T-helper 1 cell (primary cell): ENCODE data around the gene ARHGEF28.

ENCODE experiments used
- DNase-seq, 5 donors: peaks; one replicate each; pipeline ENCODE4 v3.0.0-alpha.2; 2012 to 2020

Gene ARHGEF28

DNA sequence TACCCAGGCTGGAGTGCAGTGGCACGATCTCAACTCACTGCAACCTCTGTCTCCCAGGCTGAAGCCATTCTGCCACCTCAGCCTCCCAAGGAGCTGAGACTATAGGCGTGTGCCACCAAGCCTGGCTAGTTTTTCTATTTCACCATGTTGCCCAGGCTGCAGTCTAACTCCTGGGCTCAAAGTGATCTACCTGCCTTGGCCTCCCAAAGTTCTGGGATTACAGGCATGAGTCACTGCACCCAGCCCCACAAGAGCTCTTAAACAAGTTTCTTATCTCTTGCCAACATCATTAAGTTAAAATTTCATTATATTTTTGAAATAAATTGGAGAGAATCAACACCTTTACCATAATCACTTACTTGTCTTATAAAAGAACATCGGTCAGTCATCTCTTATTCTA, 280.3 kb downstream of the ARHGEF28 start:
- DNase-seq = no peak

DNA sequence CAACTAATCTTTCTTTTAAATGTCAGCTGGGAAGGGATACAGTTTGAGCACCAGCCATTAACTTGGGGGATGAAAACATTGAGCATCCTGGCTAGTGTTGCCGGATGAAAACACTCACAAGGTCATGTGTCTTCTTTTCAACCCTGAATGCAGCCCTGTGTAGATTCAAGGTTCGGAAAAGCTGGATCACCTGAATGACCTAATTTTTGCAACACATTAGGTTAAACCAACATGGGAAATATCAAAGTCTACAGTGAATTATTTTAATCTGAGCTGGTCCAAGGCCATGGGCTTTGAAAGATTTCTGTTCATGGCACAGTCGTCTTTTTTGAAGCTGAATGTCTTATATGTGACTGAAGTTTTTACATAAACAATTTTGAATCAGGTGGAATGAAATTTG, 281.2 kb downstream of the ARHGEF28 start:
- DNase-seq = no peak

DNA sequence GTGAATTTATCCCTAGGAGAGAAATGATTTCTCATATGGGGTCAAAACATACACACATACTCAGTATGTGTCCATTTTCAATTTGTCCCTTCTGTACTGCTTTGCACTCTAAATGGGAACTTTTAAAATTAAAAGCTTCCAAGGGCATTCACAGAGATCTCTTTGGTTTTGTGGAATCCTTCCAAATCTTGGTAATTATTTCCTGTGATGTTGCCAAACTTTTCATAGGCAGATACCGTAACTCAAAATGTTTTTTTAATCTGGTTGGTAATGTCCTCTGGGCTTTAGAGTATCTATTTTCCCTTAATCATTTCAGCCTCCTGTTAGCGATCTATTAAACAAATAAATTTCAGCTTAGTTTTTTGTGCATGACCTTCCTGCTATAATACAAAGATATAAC, 282.4 kb downstream of the ARHGEF28 start:
- DNase-seq = no peak

DNA sequence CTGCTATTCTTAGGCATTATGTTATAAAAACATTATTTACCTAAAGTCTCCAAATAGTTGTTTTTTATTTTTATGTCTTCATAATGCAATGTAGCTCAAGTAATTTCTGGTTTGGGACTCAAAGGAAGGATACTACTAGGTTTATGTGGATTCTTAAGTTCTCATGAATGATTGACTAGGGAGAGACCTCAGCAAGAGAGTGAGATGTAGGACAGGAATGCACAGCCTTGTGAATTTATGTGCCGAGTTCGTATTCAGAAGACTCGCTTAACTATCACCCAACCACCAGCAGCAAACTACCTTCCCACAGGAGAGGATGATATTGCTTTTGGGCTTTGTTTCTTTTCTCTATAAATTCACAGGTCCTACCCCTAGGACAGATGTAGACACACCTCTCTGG, 282.9 kb downstream of the ARHGEF28 start:
- DNase-seq = no peak

DNA sequence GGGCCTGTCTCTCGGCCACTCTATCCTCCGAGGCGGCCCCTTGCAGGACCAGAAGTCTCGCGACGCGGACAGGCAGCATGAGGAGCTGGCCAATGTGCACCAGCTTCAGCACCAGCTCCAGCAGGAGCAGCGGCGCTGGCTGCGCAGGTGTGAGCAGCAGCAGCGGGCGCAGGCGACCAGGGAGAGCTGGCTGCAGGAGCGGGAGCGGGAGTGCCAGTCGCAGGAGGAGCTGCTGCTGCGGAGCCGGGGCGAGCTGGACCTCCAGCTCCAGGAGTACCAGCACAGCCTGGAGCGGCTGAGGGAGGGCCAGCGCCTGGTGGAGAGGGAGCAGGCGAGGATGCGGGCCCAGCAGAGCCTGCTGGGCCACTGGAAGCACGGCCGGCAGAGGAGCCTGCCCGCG, 283.5 kb downstream of the ARHGEF28 start:
- DNase-seq = no peak

DNA sequence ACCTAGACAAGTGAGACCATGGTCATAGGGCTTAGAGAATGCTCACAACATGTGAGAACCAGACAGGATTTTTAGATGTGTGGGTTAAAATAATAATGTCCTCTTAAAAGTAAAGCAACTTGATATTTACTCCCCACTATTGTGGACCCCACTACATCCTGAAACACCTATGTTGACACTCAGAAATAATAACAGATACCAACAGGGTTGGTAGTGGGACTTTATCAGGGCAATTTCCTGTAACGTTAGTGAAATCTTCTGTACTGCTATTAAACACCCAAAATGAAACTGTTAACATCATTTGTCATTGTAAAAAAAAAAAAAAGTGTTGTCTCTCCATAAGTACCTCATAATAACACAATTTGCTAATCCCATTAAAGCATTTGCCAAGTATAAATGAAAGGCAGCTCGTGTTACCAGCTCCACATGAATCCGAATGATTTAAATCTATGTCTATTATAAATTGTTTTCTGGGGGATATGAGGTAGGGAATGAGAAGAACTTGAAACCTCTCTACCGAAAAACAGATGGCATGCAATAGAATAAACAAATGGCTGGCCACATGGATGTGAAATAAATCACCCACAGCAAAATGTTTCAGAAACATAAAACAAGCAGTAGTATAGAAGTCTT, 285.9 kb downstream of the ARHGEF28 start:
- DNase-seq = no peak

DNA sequence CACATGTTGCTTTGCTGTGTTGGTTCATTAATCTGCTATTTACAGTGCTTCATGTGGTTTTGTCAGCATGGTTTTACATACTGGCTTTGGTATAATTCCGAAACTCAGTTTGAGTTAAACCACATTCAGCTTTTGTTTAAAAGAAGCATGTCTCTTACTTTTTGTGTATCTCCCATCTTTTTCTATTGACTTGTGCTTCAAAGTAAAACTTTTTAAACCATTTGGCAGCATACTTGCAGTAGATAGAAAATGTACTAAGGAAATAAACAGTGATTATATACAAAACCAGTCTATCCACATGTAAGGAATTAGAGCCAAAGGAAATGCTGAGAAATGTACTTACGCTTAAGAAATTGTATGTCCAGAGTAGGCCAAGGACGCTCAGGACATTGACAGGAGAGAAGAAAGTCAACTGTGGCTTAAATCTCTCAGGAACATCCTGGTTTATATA, 286.9 kb downstream of the ARHGEF28 start:
- peak in 1 of 5 donors; percentile 15 for DNase-seq

DNA sequence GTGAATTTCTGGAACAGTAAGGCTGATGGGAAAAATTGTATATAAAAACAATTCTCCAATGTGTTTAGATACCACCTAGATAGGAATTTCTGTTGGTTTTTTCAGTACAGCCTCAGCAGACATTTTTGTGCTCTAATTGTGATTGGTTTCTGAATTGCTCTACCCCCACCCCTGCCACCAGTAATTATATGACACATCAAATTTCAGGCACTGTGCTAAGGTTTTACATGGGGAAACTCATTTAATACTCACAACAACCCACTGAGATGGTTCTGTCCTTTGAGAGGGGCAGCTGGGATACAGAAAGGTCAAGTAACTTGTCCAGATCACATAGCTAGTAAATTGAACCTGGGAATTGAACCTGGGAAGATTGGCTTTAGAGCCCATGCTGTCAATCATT, 288.0 kb downstream of the ARHGEF28 start:
- DNase-seq = no peak

DNA sequence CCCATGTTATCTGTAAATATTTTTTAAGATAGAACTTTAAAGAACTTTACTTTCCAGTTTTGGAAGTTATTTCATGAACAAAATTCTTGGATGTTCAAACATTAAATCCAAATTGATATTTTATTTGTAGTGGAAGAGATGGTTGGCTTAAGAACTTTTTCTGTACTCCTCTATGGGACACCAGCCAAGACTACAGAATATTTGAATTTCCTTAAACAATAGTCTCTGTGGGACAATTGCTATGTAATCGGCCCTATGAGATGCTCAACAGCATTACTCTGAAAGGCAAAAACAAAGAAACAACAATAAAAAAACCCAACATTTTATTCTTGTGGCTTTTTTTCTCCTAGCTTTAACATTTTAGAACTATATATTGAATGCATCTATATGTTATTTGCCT, 289.3 kb downstream of the ARHGEF28 start:
- no peak for DNase-seq

DNA sequence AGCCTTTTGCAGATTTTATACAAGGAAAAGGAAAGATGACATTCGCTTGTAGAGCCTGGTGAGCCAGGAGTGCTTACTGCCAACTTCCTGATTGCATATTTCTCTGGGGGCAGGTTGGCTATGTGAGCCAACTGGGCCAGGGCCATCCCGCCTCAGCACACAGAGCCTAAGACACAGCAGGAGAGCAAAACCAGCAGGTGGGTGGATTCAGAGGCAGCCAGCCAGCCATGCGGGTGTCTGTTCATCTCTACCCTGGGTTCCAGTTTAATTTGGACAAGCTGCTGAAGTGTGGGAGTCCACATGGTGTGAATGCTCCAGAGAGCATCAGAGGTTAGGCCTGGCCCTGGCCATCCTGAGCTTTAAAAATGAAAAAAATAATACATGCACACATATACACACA, 291.4 kb downstream of the ARHGEF28 start:
- DNase-seq = no peak

DNA sequence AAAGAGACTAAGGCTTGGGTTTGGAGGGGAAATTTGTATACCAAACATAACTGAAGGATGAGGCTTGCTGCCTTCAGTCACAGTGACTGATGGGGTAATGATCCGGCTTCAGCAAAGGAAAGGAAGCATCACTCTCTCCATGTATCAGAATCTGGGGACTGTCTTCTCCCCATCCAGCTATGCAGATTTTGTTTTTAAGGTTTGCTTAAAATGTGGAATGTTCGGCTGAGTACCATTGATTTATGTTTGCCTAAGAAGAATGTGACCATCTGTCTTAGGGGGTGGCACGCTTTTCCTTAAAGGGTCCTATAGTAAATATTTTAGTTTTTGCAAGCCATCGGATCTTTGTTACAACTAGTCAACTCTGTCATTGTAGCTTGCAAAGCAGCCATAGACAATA, 291.9 kb downstream of the ARHGEF28 start:
- DNase-seq = no peak

DNA sequence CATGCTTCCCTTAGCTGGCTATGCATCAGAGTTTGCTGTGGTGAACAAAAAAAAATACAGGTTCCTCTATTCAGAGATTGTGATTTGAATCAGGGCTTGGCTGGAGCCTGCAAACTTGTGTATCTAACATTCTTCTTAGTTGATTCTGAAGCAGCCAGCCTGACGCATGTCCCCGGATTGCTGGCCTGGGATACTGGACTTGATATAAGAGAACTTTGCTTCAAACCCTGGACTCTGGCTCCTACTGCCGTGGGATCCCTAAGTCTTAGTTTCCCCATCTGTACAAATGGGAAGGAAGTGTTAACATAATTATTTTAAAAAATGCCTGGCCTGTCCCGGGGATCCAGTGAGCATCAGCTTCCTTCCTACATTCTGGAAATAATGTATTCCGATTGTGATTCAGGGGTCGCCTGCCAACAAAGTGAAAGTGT, 292.8 kb downstream of the ARHGEF28 start:
- DNase-seq = no peak

DNA sequence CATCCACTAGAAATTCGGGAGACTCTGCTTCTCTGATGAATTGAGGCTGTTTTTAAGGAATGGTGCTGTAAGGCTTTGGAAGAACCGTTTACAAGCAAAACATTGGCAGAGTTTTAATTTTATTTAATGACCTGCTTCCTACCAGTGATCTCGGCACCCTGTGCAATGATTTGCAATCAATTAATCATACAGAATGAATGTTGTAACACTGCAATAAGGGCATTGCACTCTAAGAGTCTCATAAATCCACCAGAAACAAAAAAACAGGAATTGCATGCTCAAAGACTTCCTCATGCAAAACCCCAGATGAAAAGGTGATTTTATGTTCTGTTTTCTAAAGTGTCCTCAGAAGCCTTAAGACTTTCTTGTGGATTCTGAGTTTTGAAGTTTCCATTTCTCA, 295.7 kb downstream of the ARHGEF28 start:
- no peak for DNase-seq

DNA sequence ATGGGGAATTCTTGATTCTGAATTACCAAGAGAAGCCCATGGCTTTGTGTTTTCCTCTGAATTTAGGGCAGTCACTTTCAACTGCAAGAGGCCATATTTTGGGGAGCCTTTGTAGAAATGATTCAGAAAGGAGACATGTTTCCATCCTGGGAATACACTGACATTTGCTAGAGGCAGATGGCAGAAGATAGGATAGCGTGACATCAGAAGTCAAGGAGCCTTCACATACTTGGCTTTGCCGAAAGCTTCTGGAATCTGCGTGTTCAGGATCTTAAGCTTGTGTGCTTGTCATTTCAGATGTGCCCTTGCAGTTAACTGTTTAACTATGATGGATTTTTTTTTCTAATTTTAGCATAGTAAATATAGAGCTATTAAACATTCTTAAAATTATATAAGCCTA, 296.2 kb downstream of the ARHGEF28 start:
- DNase-seq = no peak

DNA sequence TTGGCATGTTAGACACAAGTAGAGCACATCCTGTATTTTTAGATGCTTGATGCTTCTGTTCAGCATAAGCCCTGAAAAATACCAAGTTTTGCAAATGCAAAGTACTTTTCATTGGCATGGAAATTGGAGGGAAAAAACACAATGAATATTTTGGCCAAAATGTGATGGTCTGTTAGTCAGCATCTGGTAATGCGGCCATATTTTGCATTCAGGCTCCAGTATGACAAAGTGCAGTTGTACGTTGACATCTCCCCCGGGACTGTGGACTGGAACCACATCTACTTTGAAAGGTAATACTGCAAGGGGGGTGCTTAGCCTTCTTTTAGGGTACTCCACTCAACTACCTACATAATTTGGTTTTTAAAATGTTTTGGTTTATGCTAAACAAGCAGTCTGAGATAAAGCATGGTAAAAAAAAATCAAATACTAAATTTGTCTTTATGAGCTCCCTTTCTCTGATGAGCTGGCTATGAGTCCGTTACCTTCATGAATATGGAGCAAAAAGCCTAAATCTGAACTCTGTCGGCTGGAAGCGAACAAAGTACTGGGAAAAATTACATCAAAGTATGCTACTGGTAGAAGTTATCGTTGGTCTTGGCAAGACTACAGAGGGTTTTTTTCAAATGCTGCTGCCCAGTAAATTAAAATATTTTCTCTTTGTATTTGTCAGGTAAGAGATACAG, 297.0 kb downstream of the ARHGEF28 start:
- DNase-seq = no peak

DNA sequence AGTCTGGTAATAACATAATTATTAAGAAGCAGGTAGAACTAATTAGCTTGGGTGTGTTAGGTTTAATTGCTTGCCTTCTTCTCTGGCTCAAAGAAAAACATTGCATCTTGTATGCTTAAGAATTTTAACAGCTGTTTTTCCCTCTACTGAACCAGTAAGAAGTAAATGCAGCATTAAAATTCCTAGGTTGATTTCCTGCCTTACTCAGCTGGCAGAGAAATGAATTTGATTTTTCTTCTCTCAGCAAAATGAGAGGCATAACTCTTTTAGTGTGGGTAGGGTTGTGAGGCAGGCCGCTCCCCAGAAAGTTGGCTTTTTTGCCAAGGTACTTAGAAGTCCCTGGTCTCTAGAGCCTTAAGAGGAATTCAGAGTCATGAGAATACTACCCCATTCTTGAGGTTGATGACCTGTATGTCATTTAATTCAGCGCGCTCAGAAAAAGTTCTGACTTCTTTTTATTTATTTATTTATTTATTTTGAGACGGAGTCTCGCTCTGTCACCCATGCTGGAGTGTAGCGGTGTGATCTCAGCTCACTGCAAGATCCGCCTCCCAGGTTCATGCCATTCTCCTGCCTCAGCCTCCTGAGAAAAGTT, 302.6 kb downstream of the ARHGEF28 start:
- DNase-seq = no peak

DNA sequence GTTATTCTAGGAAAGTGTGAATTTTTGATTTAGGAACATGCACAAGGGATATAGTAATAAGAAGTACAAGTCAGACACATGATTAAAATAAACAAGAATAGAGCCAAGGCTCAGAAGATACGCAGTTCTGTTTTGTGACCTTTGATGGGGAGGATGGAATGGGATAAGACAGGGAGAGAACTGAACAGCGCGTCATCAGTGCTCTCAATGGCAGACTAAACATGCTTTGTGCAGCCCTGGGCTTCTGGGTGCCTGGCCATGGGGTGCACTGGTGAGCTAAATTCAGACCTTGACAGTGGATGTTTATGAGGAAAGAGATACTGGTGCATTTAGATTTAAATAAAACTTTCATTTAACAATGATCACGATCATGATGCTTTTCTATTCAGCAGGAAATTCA, 309.7 kb downstream of the ARHGEF28 start:
- DNase-seq = no peak

DNA sequence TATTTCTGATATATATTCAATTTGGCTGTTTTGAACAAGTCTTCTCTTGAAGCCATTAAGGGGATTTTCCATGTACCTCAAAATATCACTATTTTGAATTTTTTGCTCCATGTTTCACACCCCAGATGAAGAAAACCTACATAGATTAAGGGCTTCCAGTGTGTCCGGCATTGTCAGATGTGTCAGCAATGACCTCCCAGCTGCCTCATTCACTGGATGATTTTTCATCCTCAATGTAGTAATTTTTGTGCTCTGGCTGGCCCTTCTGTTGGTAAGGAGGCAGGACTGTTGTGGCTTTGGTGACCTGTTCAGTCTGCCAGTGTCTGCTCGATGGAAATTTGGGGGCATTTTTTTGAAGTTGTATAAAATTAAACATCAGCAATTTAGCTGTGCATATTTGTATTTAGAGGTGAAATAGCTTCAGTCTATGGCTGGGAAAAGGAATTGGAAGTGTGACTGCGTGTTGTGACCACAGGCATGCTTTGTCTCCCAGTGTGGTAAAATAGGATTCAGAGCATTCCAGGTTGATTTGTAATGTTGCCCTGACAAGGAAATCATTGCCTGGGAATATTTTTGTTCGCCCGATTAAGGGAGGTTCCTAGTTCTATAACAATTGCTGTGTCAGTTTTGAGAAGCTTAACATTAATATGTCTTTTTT, 312.4 kb downstream of the ARHGEF28 start:
- DNase-seq = no peak

DNA sequence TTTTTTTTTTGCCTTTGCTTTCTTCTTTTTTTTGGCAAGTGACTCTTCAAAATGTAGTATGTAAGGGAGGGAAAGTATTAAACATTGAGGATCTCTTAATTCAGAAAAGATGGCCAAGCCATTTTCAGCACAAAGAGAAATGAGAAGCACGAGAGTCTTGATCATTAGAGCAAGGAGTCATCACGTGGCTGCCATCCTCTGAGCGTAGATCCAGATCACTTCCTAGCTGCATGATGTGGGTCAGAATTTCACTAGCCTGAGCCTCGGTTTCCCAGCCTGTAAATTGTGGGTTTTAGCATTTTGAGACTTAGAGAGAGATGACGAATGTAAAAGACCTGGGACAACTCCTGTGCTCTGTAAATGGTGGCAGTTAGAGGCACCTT, 312.9 kb downstream of the ARHGEF28 start:
- no peak for DNase-seq

DNA sequence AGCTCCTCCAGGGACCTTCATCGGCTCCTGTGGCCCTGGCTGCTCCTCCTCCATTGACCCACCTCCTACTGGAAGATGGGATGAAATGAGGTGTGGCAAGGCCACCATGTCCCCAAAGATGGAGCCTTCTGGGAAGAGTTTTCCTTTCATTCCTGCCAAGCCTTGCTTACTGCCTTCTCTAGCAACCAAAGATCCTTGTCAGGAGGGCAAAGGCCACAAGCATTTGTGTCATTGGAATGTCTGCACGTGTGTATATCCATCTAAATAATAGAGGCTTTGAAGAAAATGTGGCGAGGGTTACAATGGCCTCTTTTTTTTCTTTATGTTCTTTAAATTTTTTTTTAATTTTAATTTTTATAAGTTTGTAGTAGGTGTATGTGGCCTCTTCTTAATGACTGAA, 313.6 kb downstream of the ARHGEF28 start:
- no peak for DNase-seq

DNA sequence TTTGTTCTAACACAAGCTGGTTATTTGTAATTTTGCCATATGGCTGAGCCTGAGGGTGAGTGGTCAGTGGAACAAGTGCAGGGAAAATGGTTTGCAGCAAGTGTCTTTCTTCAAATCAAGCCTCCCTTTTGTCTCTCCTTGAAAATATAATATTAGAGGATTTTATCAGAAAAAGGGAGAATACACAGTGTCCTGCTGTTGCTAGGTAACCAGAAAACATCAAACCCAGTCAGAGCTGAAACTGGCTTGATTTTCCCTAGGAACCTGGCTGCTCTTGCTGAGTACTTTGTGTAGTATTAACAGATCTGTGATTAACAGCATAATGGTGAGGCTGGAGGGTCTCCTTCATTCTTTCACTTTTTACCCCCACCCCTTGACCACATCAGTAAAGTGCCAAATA, 314.0 kb downstream of the ARHGEF28 start:
- no peak for DNase-seq

DNA sequence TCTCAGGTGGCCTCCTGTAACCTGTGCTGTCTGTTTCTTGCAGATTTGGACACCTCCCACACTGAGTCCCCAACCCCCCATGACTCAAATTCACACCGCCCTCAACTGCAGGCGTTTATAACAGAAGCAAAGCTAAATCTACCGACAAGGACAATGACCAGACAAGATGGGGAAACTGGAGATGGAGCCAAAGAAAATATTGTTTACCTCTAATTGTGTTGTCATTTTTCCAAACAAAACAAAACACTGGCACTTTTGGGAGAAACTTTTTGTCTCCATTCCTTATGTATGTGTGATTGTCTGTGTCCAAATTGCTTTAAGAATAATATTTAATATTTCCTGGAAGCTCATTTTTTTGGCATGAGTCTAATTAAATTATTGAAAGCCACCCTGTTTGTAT, 314.8 kb downstream of the ARHGEF28 start:
- DNase-seq = no peak

DNA sequence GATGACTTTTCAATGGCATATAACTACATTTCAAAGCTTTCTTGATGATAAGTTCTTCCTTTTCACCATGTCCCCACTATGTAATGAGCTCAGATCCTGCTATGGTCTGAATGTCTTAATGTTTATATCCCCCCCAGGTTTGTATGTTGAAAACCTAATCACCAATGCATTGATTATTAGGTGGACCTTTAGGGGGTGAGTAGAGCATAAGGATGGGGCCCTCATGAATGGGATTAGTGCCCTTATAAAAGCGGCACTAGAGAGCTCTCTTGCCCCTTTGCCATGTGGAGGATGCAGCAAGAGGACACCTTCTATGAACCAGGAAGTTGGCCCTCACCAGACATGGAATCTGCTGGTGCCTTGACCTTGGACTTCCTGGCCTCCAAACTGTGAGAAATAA, 316.8 kb downstream of the ARHGEF28 start:
- no peak for DNase-seq

DNA sequence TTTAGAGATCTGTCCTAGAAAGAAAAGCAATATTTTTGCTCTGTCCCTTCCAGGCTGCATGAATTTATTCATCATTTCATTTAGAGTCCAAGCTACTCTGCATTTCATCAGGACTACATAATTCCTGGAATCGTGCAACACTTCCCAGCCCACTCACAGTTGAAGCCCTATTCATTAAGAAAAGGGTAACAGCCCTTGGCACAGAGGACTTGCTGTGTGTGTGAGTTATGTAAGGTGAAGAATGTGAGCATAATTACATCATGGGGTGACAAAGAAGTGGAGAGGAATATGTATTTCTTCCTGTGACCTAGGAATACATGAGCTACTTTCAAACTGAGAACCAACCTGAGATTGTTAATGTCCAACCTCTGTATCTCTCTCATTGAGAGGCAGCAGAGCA, 317.4 kb downstream of the ARHGEF28 start:
- no peak for DNase-seq
